HCT116 (cell line): Measurements from ENCODE around the gene PKP1. TPM values are rescaled to one million over a fixed set of nuclear protein-coding genes. Genes with fewer than 3 reads are reported as not detected.

ENCODE experiments used
- ATAC-seq: fragments of 200-7000 bp; cut with Tn5 transposase; 2 replicates; pipeline ENCODE4 v1.9.1; 2020; ENCODE audit warnings: mild to moderate bottlenecking, moderate library complexity
- BruUV-seq: library from RNA; stranded (reverse); fragments of 400-500 nt; replicated peaks from 2 replicates; lab custom pipeline; 2021; lab: Mats Ljungman, UMichigan
- CTCF ChIA-PET: fragments of 300-600 bp; sonication (Branson Sonifier 250); formaldehyde crosslinking; loops from one replicate; lab custom pipeline; 2021; ENCODE audit warnings: antibody characterized with exemption; lab: Charles Lee
- POLR2A ChIA-PET: fragments of 300-600, 350-600 bp; sonication (Branson Sonifier 250); formaldehyde crosslinking; loops from one replicate; lab custom pipeline; 2021; ENCODE audit warnings: antibody characterized with exemption; lab: Charles Lee
- RAD21 ChIA-PET, 2 experiments: fragments of 300-600 bp; sonication (Branson Sonifier 250); formaldehyde crosslinking; loops; one replicate each; lab custom pipeline; 2023; ENCODE audit warnings: low total read pairs in 2 of 2; ENCODE audit not compliant: uncharacterized antibody in 2 of 2, unreplicated experiment in 2 of 2, low non-redundant PET in 1 of 2; lab: Charles Lee
- DNase-seq: peaks from one replicate; pipeline ENCODE4 v3.0.0-alpha.2; 2010; ENCODE audit warnings: low read depth, low spot score
- H2AFZ ChIP-seq: fragments of 200-600 bp; shearing (Covaris generic), sonication (generic); 2 replicates; pipeline ENCODE4 v1.6.1; 2017; ENCODE audit warnings: low read depth, mixed run types, mixed read lengths, antibody characterized with exemption, low read length; ENCODE audit not compliant: poor library complexity, severe bottlenecking
- H3K27ac ChIP-seq: 2 replicates; pipeline ENCODE4 v1.5.1; 2012; ENCODE audit warnings: low read depth, low read length
- H3K27me3 ChIP-seq: fragments of 200-600 bp; sonication (generic); 2 replicates; pipeline ENCODE4 v1.6.1; 2016; ENCODE audit warnings: mixed run types, low read length, mixed read lengths; ENCODE audit not compliant: insufficient read depth
- H3K36me3 ChIP-seq, 2 experiments: fragments of 200-500 bp in 1 of 2; fragments of 200-600 bp in 1 of 2; sonication (Bioruptor generic) in 1 of 2; sonication (generic) in 1 of 2; 2 replicates each; pipeline versions ENCODE4 v1.5.1 to v1.6.1; 2014 to 2016; ENCODE audit warnings: low read length in 2 of 2, inconsistent platforms in 1 of 2, mixed read lengths in 1 of 2, mixed run types in 1 of 2; ENCODE audit not compliant: insufficient read depth in 2 of 2, control insufficient read depth in 1 of 2
- H3K4me1 ChIP-seq, 2 experiments: fragments of 200-600 bp in 1 of 2; sonication (generic) in 1 of 2; 2 replicates each; pipeline versions ENCODE4 v1.5.1 to v1.6.1; 2012 to 2017; ENCODE audit warnings: low read length in 2 of 2, inconsistent platforms in 1 of 2, mild to moderate bottlenecking in 1 of 2, mixed read lengths in 1 of 2, mixed run types in 1 of 2, moderate library complexity in 1 of 2; ENCODE audit not compliant: insufficient read depth in 2 of 2, control insufficient read depth in 1 of 2
- H3K4me2 ChIP-seq: fragments of 200-600 bp; sonication (generic); 2 replicates; pipeline ENCODE4 v1.6.1; 2017; ENCODE audit warnings: mixed run types, low read length, mixed read lengths
- H3K4me3 ChIP-seq, 2 experiments: fragments of 200-600 bp in 1 of 2; sonication (generic) in 1 of 2; replicated peaks in 1 of 2; 2 replicates each; pipeline ENCODE4 v1.5.1; 2011 to 2016; ENCODE audit warnings: low read length in 2 of 2, control low read depth in 1 of 2, low read depth in 1 of 2, mild to moderate bottlenecking in 1 of 2, mixed read lengths in 1 of 2, mixed run types in 1 of 2
- H3K79me2 ChIP-seq: fragments of 200-600 bp; sonication (generic); 2 replicates; pipeline ENCODE4 v1.6.1; 2017; ENCODE audit warnings: mild to moderate bottlenecking, mixed run types, low read length, moderate library complexity, mixed read lengths; ENCODE audit not compliant: insufficient read depth
- H3K9ac ChIP-seq: fragments of 200-600 bp; sonication (generic); 2 replicates; pipeline ENCODE4 v1.6.1; 2016; ENCODE audit warnings: low read length, mixed read lengths
- H3K9me2 ChIP-seq: fragments of 200-600 bp; sonication (generic), shearing (Covaris generic); 2 replicates; pipeline ENCODE4 v1.6.1; 2017; ENCODE audit warnings: mixed run types, mild to moderate bottlenecking, moderate library complexity; ENCODE audit not compliant: insufficient read depth
- H3K9me3 ChIP-seq, 2 experiments: fragments of 200-500 bp in 1 of 2; fragments of 200-600 bp in 1 of 2; sonication (Bioruptor generic) in 1 of 2; sonication (generic) in 1 of 2; 2 replicates each; pipeline ENCODE4 v1.6.1; 2014 to 2017; ENCODE audit warnings: low read length in 2 of 2, mixed read lengths in 2 of 2, inconsistent platforms in 1 of 2, low read depth in 1 of 2, mild to moderate bottlenecking in 1 of 2, mixed run types in 1 of 2, moderate library complexity in 1 of 2; ENCODE audit not compliant: control insufficient read depth in 1 of 2, insufficient read depth in 1 of 2
- H4K20me1 ChIP-seq: fragments of 200-600 bp; sonication (generic), shearing (Covaris generic); 2 replicates; pipeline ENCODE4 v1.6.1; 2017; ENCODE audit warnings: mixed run types, mild to moderate bottlenecking, moderate library complexity; ENCODE audit not compliant: insufficient read depth
- CBX3 ChIP-seq: IDR thresholded peaks from 2 replicates; pipeline ENCODE4 v1.6.1; 2012; ENCODE audit warnings: low read depth
- CTCF ChIP-seq, 3 experiments: fragments of 200-600 bp in 1 of 3; sonication (generic) in 1 of 3; IDR thresholded peaks in 2 of 3; conservative IDR thresholded peaks in 1 of 3; 2 replicates each; pipeline ENCODE4 v1.5.1; 2012 to 2017; ENCODE audit warnings: low read depth in 2 of 3, low read length in 2 of 3, antibody characterized with exemption in 1 of 3, borderline replicate concordance in 1 of 3, control low read depth in 1 of 3, mild to moderate bottlenecking in 1 of 3, mixed read lengths in 1 of 3, mixed run types in 1 of 3, moderate library complexity in 1 of 3; ENCODE audit not compliant: insufficient read depth in 1 of 3
- ELF1 ChIP-seq: IDR thresholded peaks from 2 replicates; pipeline ENCODE4 v1.6.1; 2012; ENCODE audit warnings: low read depth, borderline replicate concordance
- EZH2phosphoT487 ChIP-seq: fragments of 200-600 bp; IDR thresholded peaks from 2 replicates; pipeline ENCODE4 v1.6.1; 2018; ENCODE audit warnings: antibody characterized with exemption, borderline replicate concordance
- FOSL1 ChIP-seq: IDR thresholded peaks from 2 replicates; pipeline ENCODE4 v1.6.1; 2012; ENCODE audit warnings: low read depth
- POLR2A ChIP-seq: IDR thresholded peaks from 2 replicates; pipeline ENCODE4 v1.7.0; 2011; ENCODE audit warnings: borderline replicate concordance; ENCODE audit not compliant: insufficient read depth, insufficient read length; ENCODE audit errors: extremely low read depth
- RAD21 ChIP-seq: IDR thresholded peaks from 2 replicates; pipeline ENCODE4 v1.6.1; 2012; ENCODE audit warnings: low read depth, mild to moderate bottlenecking
- SIN3A ChIP-seq: IDR thresholded peaks from 2 replicates; pipeline ENCODE4 v1.6.1; 2012; ENCODE audit warnings: low read depth
- SP1 ChIP-seq: IDR thresholded peaks from 2 replicates; pipeline ENCODE4 v1.6.1; 2012; ENCODE audit warnings: low read depth
- SRF ChIP-seq: IDR thresholded peaks from 2 replicates; pipeline ENCODE4 v1.6.1; 2012; ENCODE audit warnings: low read depth
- TCF7L2 ChIP-seq: IDR thresholded peaks from 2 replicates; pipeline ENCODE4 v1.7.0; 2011; ENCODE audit warnings: borderline replicate concordance, inconsistent platforms; ENCODE audit not compliant: insufficient read depth, insufficient read length; ENCODE audit errors: extremely low read depth
- YY1 ChIP-seq: IDR thresholded peaks from 2 replicates; pipeline ENCODE4 v1.6.1; 2011; ENCODE audit warnings: low read length, low read depth, moderate library complexity, mild to moderate bottlenecking; ENCODE audit not compliant: insufficient replicate concordance; ENCODE audit errors: extremely low read depth
- ZFX ChIP-seq: fragments of 450-650 bp; IDR thresholded peaks from 2 replicates; pipeline ENCODE4 v1.6.1; 2017
- ZNF274 ChIP-seq: fragments of 200-500 bp; sonication (Bioruptor generic); IDR thresholded peaks from 2 replicates; pipeline ENCODE4 v1.6.1; 2014; ENCODE audit warnings: mild to moderate bottlenecking, low read depth, low read length, inconsistent platforms
- intact Hi-C: fragments of 100-400 bp; cut with micrococcal nuclease; formaldehyde crosslinking; loops from 2 replicates; pipeline ENCODE4 v1.10.0; 2022
- total RNA-seq: library from RNA; stranded (reverse); gene quantifications from one replicate; pipeline ENCODE4 v1.2.1, GENCODE V29; 2021; ENCODE audit not compliant: unreplicated experiment

The PKP1 gene
- total RNA-seq, 1 experiment from 2014 or later: 0.07 TPM

- H3K4me1 ChIP-seq: peaks cover 0 to 6% of the 10 kb centered on the region in 2 experiments; a peak in 2 of 4 replicates
- intact Hi-C loops: no loop called here
- TF ChIP-seq FOSL1: no peak
- TF ChIP-seq CTCF (IDR thresholded peaks at IDR 0.05 in 2 of 3, conservative IDR thresholded peaks at IDR 0.05 in 1 of 3; ENCODE audit: borderline replicate concordance in 1 of 3, insufficient read depth in 1 of 3, low read depth in 2 of 3, low read length in 2 of 3): no peak
- TF ChIP-seq SRF: no peak
- no peak for TF ChIP-seq SIN3A
- no peak for TF ChIP-seq RAD21
- no peak for TF ChIP-seq TCF7L2
- TF ChIP-seq POLR2A: no peak
- TF ChIP-seq EZH2phosphoT487: no peak
- POLR2A ChIA-PET: no interaction called here
- DNase-seq: no peak
- H2AFZ ChIP-seq: no peak overlapping the region
- no peak for ATAC-seq
- peaks cover 29% of the 10 kb centered on the region; the same call in 1 of the 2 replicates for H3K27me3 ChIP-seq
- H3K4me2 ChIP-seq: no peak overlapping the region
- no TSS peak for BruUV-seq
- no peaks in the 10 kb centered on the region for H3K9me3 ChIP-seq
- no peaks in the 10 kb centered on the region for H3K36me3 ChIP-seq
- H4K20me1 ChIP-seq: no peaks in the 10 kb centered on the region
- no peaks in the 10 kb centered on the region for H3K79me2 ChIP-seq
- CTCF ChIA-PET: no interaction called here
- no peak overlapping the region for H3K4me3 ChIP-seq
- RAD21 ChIA-PET: no interaction called here
- H3K9me2 ChIP-seq: no peaks in the 10 kb centered on the region
- no peak overlapping the region for H3K9ac ChIP-seq
- H3K27ac ChIP-seq: no peak overlapping the region
These were observed 87.2 kb downstream of the PKP1 start for GRCh38 chr1:201370500-201370899.

GRCh38 chr1:201371276-201371675 lies 88.0 kb downstream of the PKP1 start:
- POLR2A ChIA-PET: no interaction called here
- no peak for DNase-seq
- H4K20me1 ChIP-seq: no peaks in the 10 kb centered on the region
- no peak overlapping the region for H3K4me3 ChIP-seq
- H3K9me2 ChIP-seq: no peaks in the 10 kb centered on the region
- TF ChIP-seq SIN3A (no peak), SP1 (no peak), ZFX (no peak), ZNF274 (no peak), FOSL1 (no peak), CBX3 (no peak), YY1 (no peak), ELF1 (no peak)
- TF ChIP-seq, all 23 proteins: peak for 0
- CTCF ChIA-PET: no interaction called here
- H3K4me1 ChIP-seq: peaks cover under 1 to 14% of the 10 kb centered on the region in 2 experiments; a peak in 3 of 4 replicates
- H3K79me2 ChIP-seq: no peaks in the 10 kb centered on the region
- no TSS peak for BruUV-seq
- peaks cover 29% of the 10 kb centered on the region; the same call in 1 of the 2 replicates for H3K27me3 ChIP-seq
- H3K27ac ChIP-seq: no peak overlapping the region
- no peak overlapping the region for H3K9ac ChIP-seq
- H3K4me2 ChIP-seq: no peak overlapping the region
- H2AFZ ChIP-seq: no peak overlapping the region
- RAD21 ChIA-PET: no interaction called here
- ATAC-seq: no peak
- no peaks in the 10 kb centered on the region for H3K36me3 ChIP-seq
- no peaks in the 10 kb centered on the region for H3K9me3 ChIP-seq
- intact Hi-C loops: no loop called here
